ENCODE results near the gene TP53BP1.
A peak's percentile ranks its signal among the peaks of the same experiment; 100 is the strongest.

The TP53BP1 gene

GRCh38 chr15:43526261-43526930 lies 33.4 kb upstream of the TP53BP1 start:
- Histone ChIP-seq H3K4me1 (ENCODE audit: control insufficient read depth, insufficient read depth, low read length) (no peaks in the 10 kb centered on the region), H3K27me3 (ENCODE audit: control insufficient read depth, insufficient read depth, low read length) (peaks cover 6% of the 10 kb centered on the region), H3K9ac (ENCODE audit: low read length) (no peak overlapping the region), H3K36me3 (ENCODE audit: control insufficient read depth, insufficient read depth, low read length) (no peaks in the 10 kb centered on the region), H3K9me3 (ENCODE audit: control insufficient read depth, low read length) (no peaks in the 10 kb centered on the region), H3K4me3 (ENCODE audit: low read length) (no peak overlapping the region)

GRCh38 chr15:43525131-43525530 lies 32.2 kb upstream of the TP53BP1 start:
- no peak overlapping the region for H3K9ac ChIP-seq (ENCODE audit: low read length)
- H3K27me3 ChIP-seq (ENCODE audit: control insufficient read depth, insufficient read depth, low read length), result peaks cover 6% of the 10 kb centered on the region
- no peaks in the 10 kb centered on the region for H3K4me1 ChIP-seq (ENCODE audit: control insufficient read depth, insufficient read depth, low read length)
- H3K9me3 ChIP-seq (ENCODE audit: control insufficient read depth, low read length), result no peaks in the 10 kb centered on the region
- H3K4me3 ChIP-seq (ENCODE audit: low read length), result no peak overlapping the region
- H3K36me3 ChIP-seq (ENCODE audit: control insufficient read depth, insufficient read depth, low read length), result no peaks in the 10 kb centered on the region

- no peaks in the 10 kb centered on the region for H3K36me3 ChIP-seq (ENCODE audit: control insufficient read depth, insufficient read depth, low read length)
- no peaks in the 10 kb centered on the region for H3K9me3 ChIP-seq (ENCODE audit: control insufficient read depth, low read length)
- no peak overlapping the region for H3K4me3 ChIP-seq (ENCODE audit: low read length)
- H3K27me3 ChIP-seq (ENCODE audit: control insufficient read depth, insufficient read depth, low read length), result peaks cover 6% of the 10 kb centered on the region
- no peaks in the 10 kb centered on the region for H3K4me1 ChIP-seq (ENCODE audit: control insufficient read depth, insufficient read depth, low read length)
- H3K9ac ChIP-seq (ENCODE audit: low read length), result no peak overlapping the region
Measured at GRCh38 chr15:43524254-43524845, 31.4 kb upstream of the TP53BP1 start.

GRCh38 chr15:43523646-43524045 lies 30.7 kb upstream of the TP53BP1 start:
- Histone ChIP-seq H3K4me3 (ENCODE audit: low read length) (no peak overlapping the region), H3K9me3 (ENCODE audit: control insufficient read depth, low read length) (no peaks in the 10 kb centered on the region), H3K4me1 (ENCODE audit: control insufficient read depth, insufficient read depth, low read length) (no peaks in the 10 kb centered on the region), H3K27me3 (ENCODE audit: control insufficient read depth, insufficient read depth, low read length) (peaks cover 10% of the 10 kb centered on the region), H3K36me3 (ENCODE audit: control insufficient read depth, insufficient read depth, low read length) (no peaks in the 10 kb centered on the region), H3K9ac (ENCODE audit: low read length) (no peak overlapping the region)

GRCh38 chr15:43522247-43522646 lies 29.3 kb upstream of the TP53BP1 start:
- Histone ChIP-seq H3K4me3 (ENCODE audit: low read length) (no peak overlapping the region), H3K27me3 (ENCODE audit: control insufficient read depth, insufficient read depth, low read length) (peaks cover 22% of the 10 kb centered on the region), H3K4me1 (ENCODE audit: control insufficient read depth, insufficient read depth, low read length) (no peaks in the 10 kb centered on the region), H3K36me3 (ENCODE audit: control insufficient read depth, insufficient read depth, low read length) (no peaks in the 10 kb centered on the region), H3K9ac (ENCODE audit: low read length) (no peak overlapping the region), H3K9me3 (ENCODE audit: control insufficient read depth, low read length) (no peaks in the 10 kb centered on the region)

GRCh38 chr15:43521419-43521818 lies 28.5 kb upstream of the TP53BP1 start:
- Histone ChIP-seq H3K4me3 (ENCODE audit: low read length) (no peak overlapping the region), H3K36me3 (ENCODE audit: control insufficient read depth, insufficient read depth, low read length) (no peaks in the 10 kb centered on the region), H3K4me1 (ENCODE audit: control insufficient read depth, insufficient read depth, low read length) (peaks cover 8% of the 10 kb centered on the region), H3K27me3 (ENCODE audit: control insufficient read depth, insufficient read depth, low read length) (peaks cover 29% of the 10 kb centered on the region), H3K9ac (ENCODE audit: low read length) (no peak overlapping the region), H3K9me3 (ENCODE audit: control insufficient read depth, low read length) (no peaks in the 10 kb centered on the region)

- H3K9ac ChIP-seq (ENCODE audit: low read length), result no peak overlapping the region
- no peak overlapping the region for H3K4me3 ChIP-seq (ENCODE audit: low read length)
- H3K9me3 ChIP-seq (ENCODE audit: control insufficient read depth, low read length), result no peaks in the 10 kb centered on the region
- peaks cover 15% of the 10 kb centered on the region for H3K4me1 ChIP-seq (ENCODE audit: control insufficient read depth, insufficient read depth, low read length)
- H3K36me3 ChIP-seq (ENCODE audit: control insufficient read depth, insufficient read depth, low read length), result no peaks in the 10 kb centered on the region
- H3K27me3 ChIP-seq (ENCODE audit: control insufficient read depth, insufficient read depth, low read length), result peaks cover 32% of the 10 kb centered on the region
Measured at GRCh38 chr15:43520138-43520537, 27.2 kb upstream of the TP53BP1 start.

GRCh38 chr15:43519196-43519595 lies 26.2 kb upstream of the TP53BP1 start:
- Histone ChIP-seq H3K27me3 (ENCODE audit: control insufficient read depth, insufficient read depth, low read length) (peaks cover 32% of the 10 kb centered on the region), H3K9ac (ENCODE audit: low read length) (no peak overlapping the region), H3K36me3 (ENCODE audit: control insufficient read depth, insufficient read depth, low read length) (no peaks in the 10 kb centered on the region), H3K4me1 (ENCODE audit: control insufficient read depth, insufficient read depth, low read length) (peaks cover 15% of the 10 kb centered on the region), H3K9me3 (ENCODE audit: control insufficient read depth, low read length) (no peaks in the 10 kb centered on the region), H3K4me3 (ENCODE audit: low read length) (no peak overlapping the region)

GRCh38 chr15:43518197-43518761 lies 25.3 kb upstream of the TP53BP1 start:
- peak overlapping the region; percentile 44 for H3K9ac ChIP-seq (ENCODE audit: low read length)
- no peaks in the 10 kb centered on the region for H3K36me3 ChIP-seq (ENCODE audit: control insufficient read depth, insufficient read depth, low read length)
- H3K9me3 ChIP-seq (ENCODE audit: control insufficient read depth, low read length), result no peaks in the 10 kb centered on the region
- H3K4me3 ChIP-seq (ENCODE audit: low read length), result no peak overlapping the region
- H3K27me3 ChIP-seq (ENCODE audit: control insufficient read depth, insufficient read depth, low read length), result peaks cover 32% of the 10 kb centered on the region
- peaks cover 15% of the 10 kb centered on the region for H3K4me1 ChIP-seq (ENCODE audit: control insufficient read depth, insufficient read depth, low read length)

GRCh38 chr15:43517354-43518196 lies 24.6 kb upstream of the TP53BP1 start, which contains the start of gene MAP1A:
TSS of gene MAP1A (plus strand) at chr15:43517608. CDS start at chr15:43521474, 3,866 bp downstream.
- no peak within 1 kb of the TSS for H3K4me3 ChIP-seq (ENCODE audit: low read length)
- peaks cover 15% of the 10 kb centered on the region for H3K4me1 ChIP-seq (ENCODE audit: control insufficient read depth, insufficient read depth, low read length)
- no peaks in the 10 kb centered on the region for H3K9me3 ChIP-seq (ENCODE audit: control insufficient read depth, low read length)
- H3K9ac ChIP-seq (ENCODE audit: low read length), result peak within 1 kb of the TSS; percentile 44
- H3K27me3 ChIP-seq (ENCODE audit: control insufficient read depth, insufficient read depth, low read length), result peaks cover 32% of the 10 kb centered on the region
- no peaks in the 10 kb centered on the region for H3K36me3 ChIP-seq (ENCODE audit: control insufficient read depth, insufficient read depth, low read length)

- Histone ChIP-seq H3K4me1 (ENCODE audit: control insufficient read depth, insufficient read depth, low read length) (peaks cover 15% of the 10 kb centered on the region), H3K9me3 (ENCODE audit: control insufficient read depth, low read length) (no peaks in the 10 kb centered on the region), H3K27me3 (ENCODE audit: control insufficient read depth, insufficient read depth, low read length) (peaks cover 29% of the 10 kb centered on the region), H3K36me3 (ENCODE audit: control insufficient read depth, insufficient read depth, low read length) (no peaks in the 10 kb centered on the region), H3K4me3 (ENCODE audit: low read length) (no peak overlapping the region), H3K9ac (ENCODE audit: low read length) (no peak overlapping the region)
Measured at GRCh38 chr15:43516801-43517353, 23.9 kb upstream of the TP53BP1 start.

All from mucosa of stomach (tissue), 1 donor.